ENCODE measurements around the gene RNU5B-1. TPM values are rescaled to one million over a fixed set of nuclear protein-coding genes. Genes with fewer than 3 reads are reported as not detected.

RNU5B-1 gene
- total RNA-seq, 2 donors from 2014 or later, result not detected

- H3K9me3 Mint-ChIP-seq, result no peaks in the 10 kb centered on the region
- DNase-seq (no peak), ATAC-seq (replicated peaks in 1 of 2) (no peak)
- no peak overlapping the region for H3K27ac Mint-ChIP-seq
- peaks cover 0 to 5% of the 10 kb centered on the region in 2 donors for H3K36me3 Mint-ChIP-seq (ENCODE audit: insufficient read depth in 2 of 2)
- H3K4me3 Mint-ChIP-seq, result no peak overlapping the region
- no peaks in the 10 kb centered on the region for H3K27me3 Mint-ChIP-seq (ENCODE audit: low read depth)
- H3K4me1 Mint-ChIP-seq (ENCODE audit: low read depth), result peaks cover 42% of the 10 kb centered on the region
These were observed 28.8 kb upstream of the RNU5B-1 start for GRCh38 chr15:65275728-65276126.

GRCh38 chr15:65277015-65277414 is 27.5 kb upstream of the RNU5B-1 start:
- ATAC-seq (replicated peaks in 1 of 2) (no peak), DNase-seq (no peak)
- peaks cover 44% of the 10 kb centered on the region for H3K4me1 Mint-ChIP-seq (ENCODE audit: low read depth)
- H3K9me3 Mint-ChIP-seq, result no peaks in the 10 kb centered on the region
- H3K36me3 Mint-ChIP-seq (ENCODE audit: insufficient read depth in 2 of 2), result peaks cover 0 to 5% of the 10 kb centered on the region in 2 donors
- H3K27me3 Mint-ChIP-seq (ENCODE audit: low read depth), result no peaks in the 10 kb centered on the region
- H3K4me3 Mint-ChIP-seq, result no peak overlapping the region
- H3K27ac Mint-ChIP-seq, result no peak overlapping the region

GRCh38 chr15:65278480-65278879 is 26.0 kb upstream of the RNU5B-1 start:
- peaks cover 0 to 6% of the 10 kb centered on the region in 2 donors for H3K36me3 Mint-ChIP-seq (ENCODE audit: insufficient read depth in 2 of 2)
- no peak overlapping the region for H3K4me3 Mint-ChIP-seq
- H3K27ac Mint-ChIP-seq, result no peak overlapping the region
- no peaks in the 10 kb centered on the region for H3K27me3 Mint-ChIP-seq (ENCODE audit: low read depth)
- ATAC-seq (replicated peaks in 1 of 2), result no peak
- no peaks in the 10 kb centered on the region for H3K9me3 Mint-ChIP-seq
- H3K4me1 Mint-ChIP-seq (ENCODE audit: low read depth), result peaks cover 57% of the 10 kb centered on the region
- no peak for DNase-seq

- DNase-seq, result no peak
- Mint-ChIP-seq H3K27ac (peak overlapping the region; percentile 64), H3K36me3 (ENCODE audit: insufficient read depth in 2 of 2) (peaks cover 0 to 5% of the 10 kb centered on the region in 2 donors), H3K4me1 (ENCODE audit: low read depth) (peaks cover 52% of the 10 kb centered on the region), H3K9me3 (no peaks in the 10 kb centered on the region), H3K27me3 (ENCODE audit: low read depth) (no peaks in the 10 kb centered on the region), H3K4me3 (peak overlapping the region; percentile 91 to 95)
- no peak for ATAC-seq (replicated peaks in 1 of 2)
These were observed 19.0 kb upstream of the RNU5B-1 start for GRCh38 chr15:65285291-65286068.

GRCh38 chr15:65286069-65286703 is 18.3 kb upstream of the RNU5B-1 start:
- Mint-ChIP-seq H3K36me3 (ENCODE audit: insufficient read depth in 2 of 2) (peaks cover 0 to 5% of the 10 kb centered on the region in 2 donors), H3K4me3 (peak overlapping the region; percentile 91 to 95), H3K27me3 (ENCODE audit: low read depth) (no peaks in the 10 kb centered on the region), H3K27ac (peak overlapping the region; percentile 64), H3K4me1 (ENCODE audit: low read depth) (peaks cover 52% of the 10 kb centered on the region), H3K9me3 (no peaks in the 10 kb centered on the region)
- DNase-seq (peak; percentile 43 to 46), ATAC-seq (replicated peaks in 1 of 2) (peak; percentile 39 to 44)

- H3K27ac Mint-ChIP-seq, result peak within 1 kb of the TSS; percentile 92
These were observed 17.6 kb upstream of the RNU5B-1 start, which contains the start of gene PARP16 for GRCh38 chr15:65286704-65287519. PARP16 (minus strand) TSS chr15:65286883; CDS start chr15:65286426, 457 bp downstream.

GRCh38 chr15:65287520-65287855 is 17.0 kb upstream of the RNU5B-1 start:
- ATAC-seq (replicated peaks in 1 of 2) (no peak), DNase-seq (no peak)
- Mint-ChIP-seq H3K4me1 (ENCODE audit: low read depth) (peaks cover 46% of the 10 kb centered on the region), H3K4me3 (peak overlapping the region; percentile 91 to 95), H3K27me3 (ENCODE audit: low read depth) (no peaks in the 10 kb centered on the region), H3K27ac (peak overlapping the region; percentile 92), H3K36me3 (ENCODE audit: insufficient read depth in 2 of 2) (peaks cover 0 to 5% of the 10 kb centered on the region in 2 donors), H3K9me3 (no peaks in the 10 kb centered on the region)

More at GRCh38 chr15:65286704-65287519, 17.6 kb upstream of the RNU5B-1 start, which contains the start of gene PARP16:
- ATAC-seq (replicated peaks in 1 of 2) (peak; percentile 97 to 98), DNase-seq (peak; percentile 96)
- Mint-ChIP-seq H3K36me3 (ENCODE audit: insufficient read depth in 2 of 2) (peaks cover 0 to 5% of the 10 kb centered on the region in 2 donors), H3K27me3 (ENCODE audit: low read depth) (no peaks in the 10 kb centered on the region), H3K4me3 (peak within 1 kb of the TSS; percentile 91 to 95), H3K4me1 (ENCODE audit: low read depth) (peaks cover 52% of the 10 kb centered on the region), H3K9me3 (no peaks in the 10 kb centered on the region)

GRCh38 chr15:65289261-65289854 is 15.1 kb upstream of the RNU5B-1 start:
- H3K27me3 Mint-ChIP-seq (ENCODE audit: low read depth), result no peaks in the 10 kb centered on the region
- DNase-seq (no peak), ATAC-seq (replicated peaks in 1 of 2) (no peak)
- H3K4me3 Mint-ChIP-seq, result no peak overlapping the region
- H3K27ac Mint-ChIP-seq, result no peak overlapping the region
- no peaks in the 10 kb centered on the region for H3K36me3 Mint-ChIP-seq (ENCODE audit: insufficient read depth in 2 of 2)
- no peaks in the 10 kb centered on the region for H3K9me3 Mint-ChIP-seq
- peaks cover 34% of the 10 kb centered on the region for H3K4me1 Mint-ChIP-seq (ENCODE audit: low read depth)

- Mint-ChIP-seq H3K9me3 (no peaks in the 10 kb centered on the region), H3K27me3 (ENCODE audit: low read depth) (no peaks in the 10 kb centered on the region), H3K27ac (no peak overlapping the region), H3K4me1 (ENCODE audit: low read depth) (peaks cover 33% of the 10 kb centered on the region), H3K4me3 (no peak overlapping the region), H3K36me3 (ENCODE audit: insufficient read depth in 2 of 2) (no peaks in the 10 kb centered on the region)
- DNase-seq (no peak), ATAC-seq (replicated peaks in 1 of 2) (no peak)
These were observed 14.2 kb upstream of the RNU5B-1 start for GRCh38 chr15:65290228-65290627.

- Mint-ChIP-seq H3K4me3 (no peak overlapping the region), H3K9me3 (no peaks in the 10 kb centered on the region), H3K4me1 (ENCODE audit: low read depth) (peaks cover 40% of the 10 kb centered on the region), H3K36me3 (ENCODE audit: insufficient read depth in 2 of 2) (no peaks in the 10 kb centered on the region), H3K27ac (no peak overlapping the region), H3K27me3 (ENCODE audit: low read depth) (no peaks in the 10 kb centered on the region)
- ATAC-seq (replicated peaks in 1 of 2) (no peak), DNase-seq (no peak)
These were observed 11.4 kb upstream of the RNU5B-1 start for GRCh38 chr15:65292938-65293518.

GRCh38 chr15:65298731-65299130 is 5.7 kb upstream of the RNU5B-1 start:
- DNase-seq (no peak), ATAC-seq (replicated peaks in 1 of 2) (no peak)
- Mint-ChIP-seq H3K27me3 (ENCODE audit: low read depth) (no peaks in the 10 kb centered on the region), H3K9me3 (no peaks in the 10 kb centered on the region), H3K27ac (no peak overlapping the region), H3K36me3 (ENCODE audit: insufficient read depth in 2 of 2) (no peaks in the 10 kb centered on the region), H3K4me1 (ENCODE audit: low read depth) (peaks cover 47% of the 10 kb centered on the region), H3K4me3 (peak overlapping the region; percentile 53 to 66)

GRCh38 chr15:65300924-65301441 is 3.5 kb upstream of the RNU5B-1 start:
- Mint-ChIP-seq H3K4me3 (no peak overlapping the region), H3K9me3 (no peaks in the 10 kb centered on the region), H3K4me1 (ENCODE audit: low read depth) (peaks cover 54% of the 10 kb centered on the region), H3K27me3 (ENCODE audit: low read depth) (no peaks in the 10 kb centered on the region), H3K27ac (no peak overlapping the region), H3K36me3 (ENCODE audit: insufficient read depth in 2 of 2) (no peaks in the 10 kb centered on the region)
- ATAC-seq (replicated peaks in 1 of 2) (no peak), DNase-seq (no peak)
